ENCODE results near the gene BCAP31.
"Not testable (repeated sequence)": the region's sequence is repeated elsewhere in the genome, so short reads cannot be mapped to it uniquely, and the experiment has no call there.

DNA sequence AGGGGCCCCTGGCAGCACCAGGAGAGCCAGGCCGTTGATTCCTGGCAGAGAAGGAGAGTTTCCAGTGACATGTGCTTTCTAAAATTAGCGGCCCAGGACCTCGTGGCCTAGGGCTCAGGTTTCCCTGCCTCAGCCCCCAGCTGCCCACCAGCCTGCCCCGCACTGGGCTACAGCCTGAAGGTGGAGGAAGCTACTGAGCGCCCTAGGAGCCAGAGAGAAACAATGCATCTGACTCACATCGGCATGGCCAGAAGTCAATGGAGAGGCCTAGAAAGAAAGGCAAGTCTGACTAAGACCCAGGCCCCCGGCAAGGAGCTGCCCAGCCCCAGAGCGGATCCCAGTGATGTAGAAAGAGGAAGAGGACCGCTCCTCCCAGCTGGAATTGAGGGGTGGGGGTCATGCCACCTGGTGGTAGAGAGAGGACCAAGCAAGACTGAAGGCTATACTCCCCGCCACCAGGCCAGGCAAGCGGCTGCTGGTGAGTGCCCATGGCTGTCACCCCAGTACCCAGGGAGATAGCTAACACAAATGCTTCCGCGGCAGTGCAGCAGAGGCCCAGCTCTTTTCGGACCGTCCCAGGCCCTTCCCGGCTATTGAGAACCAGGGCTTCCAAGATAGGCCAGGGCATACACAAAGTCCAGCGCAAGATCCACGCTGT lies 18.7 kb downstream of the BCAP31 start:
- TF ChIP-seq, protein P1, sequence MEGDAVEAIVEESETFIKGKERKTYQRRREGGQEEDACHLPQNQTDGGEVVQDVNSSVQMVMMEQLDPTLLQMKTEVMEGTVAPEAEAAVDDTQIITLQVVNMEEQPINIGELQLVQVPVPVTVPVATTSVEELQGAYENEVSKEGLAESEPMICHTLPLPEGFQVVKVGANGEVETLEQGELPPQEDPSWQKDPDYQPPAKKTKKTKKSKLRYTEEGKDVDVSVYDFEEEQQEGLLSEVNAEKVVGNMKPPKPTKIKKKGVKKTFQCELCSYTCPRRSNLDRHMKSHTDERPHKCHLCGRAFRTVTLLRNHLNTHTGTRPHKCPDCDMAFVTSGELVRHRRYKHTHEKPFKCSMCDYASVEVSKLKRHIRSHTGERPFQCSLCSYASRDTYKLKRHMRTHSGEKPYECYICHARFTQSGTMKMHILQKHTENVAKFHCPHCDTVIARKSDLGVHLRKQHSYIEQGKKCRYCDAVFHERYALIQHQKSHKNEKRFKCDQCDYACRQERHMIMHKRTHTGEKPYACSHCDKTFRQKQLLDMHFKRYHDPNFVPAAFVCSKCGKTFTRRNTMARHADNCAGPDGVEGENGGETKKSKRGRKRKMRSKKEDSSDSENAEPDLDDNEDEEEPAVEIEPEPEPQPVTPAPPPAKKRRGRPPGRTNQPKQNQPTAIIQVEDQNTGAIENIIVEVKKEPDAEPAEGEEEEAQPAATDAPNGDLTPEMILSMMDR (IDR thresholded peaks at IDR 0.05; ENCODE audit: insufficient read depth, low read depth, low read length): not testable (repeated sequence)
- TF ChIP-seq EZH2 (IDR thresholded peaks at IDR 0.05; ENCODE audit: insufficient read depth, low read length): not testable (repeated sequence)

Measured in astrocyte (in vitro differentiated cells and primary cell).